MM.1S (cell line): ENCODE measurements around the gene NLK.

ENCODE experiments used
- CTCF ChIP-seq: fragments of 300-600 bp; sonication (generic); IDR thresholded peaks from 2 replicates; pipeline ENCODE4 v1.5.1; 2016; ENCODE audit warnings: antibody characterized with exemption, low read length, mixed read lengths
- EZH2 ChIP-seq: fragments of 300-600 bp; sonication (generic); optimal IDR thresholded peaks from 2 replicates; pipeline ENCODE3; 2017; ENCODE audit warnings: low read depth, mild to moderate bottlenecking, antibody characterized with exemption, low read length, mixed read lengths
- EZH2phosphoT487 ChIP-seq: fragments of 300-600 bp; sonication (generic); IDR thresholded peaks from 2 replicates; pipeline ENCODE4 v1.6.1; 2018; ENCODE audit warnings: antibody characterized with exemption, low read length

GRCh38 chr17:28136923-28137322, 94.4 kb downstream of the NLK start:
- no peak for TF ChIP-seq CTCF
- TF ChIP-seq EZH2 = no peak
- no peak for TF ChIP-seq EZH2phosphoT487
